H9 (cell line): ENCODE data around the gene LIPC. TPM values are rescaled to one million over a fixed set of nuclear protein-coding genes. Genes with fewer than 3 reads are reported as not detected.

ENCODE experiments used
- DNase-seq: peaks from one replicate; pipeline ENCODE4 v3.0.0-alpha.2; 2017
- H2AFZ ChIP-seq: one replicate; pipeline ENCODE4 v1.6.1; 2013; ENCODE audit warnings: mild to moderate bottlenecking, low read length, control low read depth, moderate library complexity
- H2AK5ac ChIP-seq: 2 replicates; pipeline ENCODE4 v1.6.1; 2013; ENCODE audit warnings: low read length, control low read depth, mixed read lengths; ENCODE audit not compliant: insufficient read length
- H2BK120ac ChIP-seq: one replicate; pipeline ENCODE4 v1.6.1; 2013; ENCODE audit warnings: low read depth, mild to moderate bottlenecking, low read length, control low read depth, inconsistent platforms; ENCODE audit not compliant: poor library complexity, severe bottlenecking
- H2BK12ac ChIP-seq: 2 replicates; pipeline ENCODE4 v1.6.1; 2013; ENCODE audit warnings: low read length, control low read depth, mixed read lengths, low read depth; ENCODE audit not compliant: insufficient read length
- H2BK15ac ChIP-seq: 2 replicates; pipeline ENCODE4 v1.6.1; 2013; ENCODE audit warnings: low read depth, low read length, control low read depth
- H2BK20ac ChIP-seq: one replicate; pipeline ENCODE4 v1.6.1; 2013; ENCODE audit warnings: low read depth, mild to moderate bottlenecking, low read length, control low read depth, inconsistent platforms; ENCODE audit not compliant: poor library complexity, severe bottlenecking
- H2BK5ac ChIP-seq: 2 replicates; pipeline ENCODE4 v1.6.1; 2013; ENCODE audit warnings: low read length, control low read depth, mixed read lengths; ENCODE audit not compliant: insufficient read length
- H3K14ac ChIP-seq: 2 replicates; pipeline ENCODE4 v1.6.1; 2013; ENCODE audit warnings: low read length, control low read depth; ENCODE audit not compliant: insufficient read depth
- H3K18ac ChIP-seq: 2 replicates; pipeline ENCODE4 v1.6.1; 2013; ENCODE audit warnings: low read depth, mild to moderate bottlenecking, mixed read lengths, low read length, control low read depth; ENCODE audit not compliant: insufficient read length
- H3K23ac ChIP-seq: 2 replicates; pipeline ENCODE4 v1.6.1; 2013; ENCODE audit warnings: low read length, control low read depth, mixed read lengths, low read depth; ENCODE audit not compliant: insufficient read length
- H3K23me2 ChIP-seq: 2 replicates; pipeline ENCODE4 v1.6.1; 2013; ENCODE audit warnings: low read depth, mild to moderate bottlenecking, mixed read lengths, low read length, control low read depth; ENCODE audit not compliant: insufficient read length, poor library complexity, severe bottlenecking
- H3K27ac ChIP-seq: 2 replicates; pipeline ENCODE4 v1.5.1; 2013; ENCODE audit warnings: low read length, control low read depth, mixed read lengths, low read depth; ENCODE audit not compliant: insufficient read length
- H3K27me3 ChIP-seq: 2 replicates; pipeline ENCODE4 v1.6.1; 2013; ENCODE audit warnings: low read length, control low read depth, inconsistent platforms; ENCODE audit not compliant: insufficient read depth
- H3K4ac ChIP-seq: 2 replicates; pipeline ENCODE4 v1.6.1; 2013; ENCODE audit warnings: low read depth, mild to moderate bottlenecking, control low read depth, inconsistent platforms, low read length, moderate library complexity
- H3K4me1 ChIP-seq: 2 replicates; pipeline ENCODE4 v1.6.1; 2013; ENCODE audit warnings: low read length, control low read depth, inconsistent platforms; ENCODE audit not compliant: insufficient read depth
- H3K4me2 ChIP-seq: 2 replicates; pipeline ENCODE4 v1.6.1; 2013; ENCODE audit warnings: low read length, control low read depth, mixed read lengths; ENCODE audit not compliant: insufficient read length, insufficient read depth
- H3K56ac ChIP-seq: 2 replicates; pipeline ENCODE4 v1.6.1; 2013; ENCODE audit warnings: low read depth, mild to moderate bottlenecking, mixed read lengths, low read length, control low read depth; ENCODE audit not compliant: insufficient read length
- H3K79me1 ChIP-seq: 2 replicates; pipeline ENCODE4 v1.6.1; 2013; ENCODE audit warnings: low read depth, mild to moderate bottlenecking, moderate library complexity, low read length, control low read depth, inconsistent platforms; ENCODE audit not compliant: insufficient read depth, poor library complexity, severe bottlenecking
- H3K79me2 ChIP-seq: 2 replicates; pipeline ENCODE4 v1.6.1; 2013; ENCODE audit warnings: low read length, control low read depth, inconsistent platforms; ENCODE audit not compliant: insufficient read depth
- H3K9ac ChIP-seq: 2 replicates; pipeline ENCODE4 v1.6.1; 2013; ENCODE audit warnings: low read length, control low read depth, mixed read lengths; ENCODE audit not compliant: insufficient read length; ENCODE audit errors: extremely low read depth
- H3K9me3 ChIP-seq: one replicate; pipeline ENCODE4 v1.6.1; 2013; ENCODE audit warnings: low read depth, low read length, inconsistent platforms; ENCODE audit not compliant: control insufficient read depth
- H3T11ph ChIP-seq: one replicate; pipeline ENCODE4 v1.6.1; 2013; ENCODE audit warnings: mild to moderate bottlenecking, low read length, control low read depth, inconsistent platforms
- H4K20me1 ChIP-seq: one replicate; pipeline ENCODE4 v1.6.1; 2013; ENCODE audit not compliant: control insufficient read depth, insufficient read length, insufficient read depth
- H4K5ac ChIP-seq: 2 replicates; pipeline ENCODE4 v1.6.1; 2013; ENCODE audit warnings: low read depth, mild to moderate bottlenecking, mixed read lengths, low read length, control low read depth; ENCODE audit not compliant: insufficient read length
- H4K8ac ChIP-seq: replicated peaks from 2 replicates; pipeline ENCODE4 v1.6.1; 2013; ENCODE audit warnings: low read length, control low read depth, mixed read lengths, low read depth; ENCODE audit not compliant: insufficient read length
- H4K91ac ChIP-seq: 2 replicates; pipeline ENCODE4 v1.6.1; 2013; ENCODE audit warnings: low read depth, mild to moderate bottlenecking, moderate library complexity, mixed read lengths, low read length, control low read depth; ENCODE audit not compliant: insufficient read length
- H3K27ac Mint-ChIP-seq, 3 experiments: 2 replicates in 2 of 3; 3 replicates in 1 of 3; pipeline ENCODE4 v1.8.0; 2020 to 2021; ENCODE audit warnings: mixed read lengths in 3 of 3, mild to moderate bottlenecking in 1 of 3, moderate library complexity in 1 of 3
- H3K27me3 Mint-ChIP-seq: 2 replicates; pipeline ENCODE4 v1.8.0; 2021; ENCODE audit warnings: low read depth, mild to moderate bottlenecking, moderate library complexity, mixed read lengths
- H3K36me3 Mint-ChIP-seq, 3 experiments: 2 replicates in 2 of 3; 3 replicates in 1 of 3; pipeline ENCODE4 v1.8.0; 2020 to 2021; ENCODE audit warnings: low read depth in 3 of 3, mixed read lengths in 3 of 3; ENCODE audit not compliant: insufficient read depth in 1 of 3
- H3K4me1 Mint-ChIP-seq, 2 experiments: 2 replicates each; pipeline ENCODE4 v1.8.0; 2020; ENCODE audit warnings: mixed read lengths in 2 of 2
- H3K4me3 Mint-ChIP-seq, 2 experiments: 2 replicates in 1 of 2; 3 replicates in 1 of 2; pipeline ENCODE4 v1.8.0; 2020 to 2021; ENCODE audit warnings: mild to moderate bottlenecking in 2 of 2, mixed read lengths in 2 of 2, moderate library complexity in 1 of 2
- H3K9me3 Mint-ChIP-seq, 2 experiments: 2 replicates in 1 of 2; 3 replicates in 1 of 2; pipeline ENCODE4 v1.8.0; 2020; ENCODE audit warnings: mild to moderate bottlenecking in 2 of 2, mixed read lengths in 2 of 2, moderate library complexity in 1 of 2
- WGBS: extraction: QIAGEN DNeasy Blood & Tissue Kit; methylation state at CpG from one replicate; pipeline ENCODE4 v1.1.7; 2013; ENCODE audit warnings: missing lambda C conversion rate, low lambda C conversion rate, mixed read lengths; ENCODE audit not compliant: insufficient read length; ENCODE audit errors: extremely low coverage; 5-methylcytosine and 5-hydroxymethylcytosine counted together
- total RNA-seq: library from RNA; stranded (reverse); gene quantifications from 2 replicates; pipeline ENCODE4 v1.2.1, GENCODE V29; 2021
- TF ChIP-seq, protein P1 (sequence below): fragments of 200-600 bp; sonication (generic); conservative IDR thresholded peaks from 3 replicates; pipeline ENCODE4 v1.8.0; 2021; ENCODE audit warnings: antibody characterized with exemption, mild to moderate bottlenecking

LIPC gene
- total RNA-seq, 1 experiment from 2014 or later = not detected

DNA sequence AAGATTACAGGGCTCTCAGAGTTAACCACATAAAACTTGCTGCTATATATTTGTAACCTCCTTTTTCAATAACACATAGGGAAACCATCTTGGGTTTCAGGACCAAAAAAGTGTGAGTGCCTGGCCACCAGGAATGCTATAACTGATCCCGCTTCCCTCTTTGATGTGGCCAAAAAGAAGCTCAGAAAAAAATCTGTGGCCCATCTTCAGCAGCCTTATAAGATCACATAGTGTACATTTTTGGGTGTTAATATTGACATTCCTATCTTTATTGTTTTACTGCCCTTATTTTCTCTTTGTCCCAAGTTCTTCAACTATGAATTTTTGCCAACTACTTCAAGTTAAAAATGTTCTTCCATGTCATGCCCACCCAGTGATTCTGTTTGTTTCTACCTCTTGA, 102.8 kb downstream of the LIPC start:
- no peak overlapping the region for H2BK120ac ChIP-seq
- H2BK15ac ChIP-seq = no peak overlapping the region
- TF ChIP-seq, protein P1, sequence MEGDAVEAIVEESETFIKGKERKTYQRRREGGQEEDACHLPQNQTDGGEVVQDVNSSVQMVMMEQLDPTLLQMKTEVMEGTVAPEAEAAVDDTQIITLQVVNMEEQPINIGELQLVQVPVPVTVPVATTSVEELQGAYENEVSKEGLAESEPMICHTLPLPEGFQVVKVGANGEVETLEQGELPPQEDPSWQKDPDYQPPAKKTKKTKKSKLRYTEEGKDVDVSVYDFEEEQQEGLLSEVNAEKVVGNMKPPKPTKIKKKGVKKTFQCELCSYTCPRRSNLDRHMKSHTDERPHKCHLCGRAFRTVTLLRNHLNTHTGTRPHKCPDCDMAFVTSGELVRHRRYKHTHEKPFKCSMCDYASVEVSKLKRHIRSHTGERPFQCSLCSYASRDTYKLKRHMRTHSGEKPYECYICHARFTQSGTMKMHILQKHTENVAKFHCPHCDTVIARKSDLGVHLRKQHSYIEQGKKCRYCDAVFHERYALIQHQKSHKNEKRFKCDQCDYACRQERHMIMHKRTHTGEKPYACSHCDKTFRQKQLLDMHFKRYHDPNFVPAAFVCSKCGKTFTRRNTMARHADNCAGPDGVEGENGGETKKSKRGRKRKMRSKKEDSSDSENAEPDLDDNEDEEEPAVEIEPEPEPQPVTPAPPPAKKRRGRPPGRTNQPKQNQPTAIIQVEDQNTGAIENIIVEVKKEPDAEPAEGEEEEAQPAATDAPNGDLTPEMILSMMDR = no peak
- H2AK5ac ChIP-seq = no peak overlapping the region
- H3K4me3 Mint-ChIP-seq = no peak overlapping the region
- no peak overlapping the region for H3K4ac ChIP-seq
- no peaks in the 10 kb centered on the region for H3K9me3 ChIP-seq
- H2BK12ac ChIP-seq = no peak overlapping the region
- no CpG with 5 or more reads among the region's 1 CpG for WGBS
- H4K5ac ChIP-seq = no peak overlapping the region
- H2BK5ac ChIP-seq = no peak overlapping the region
- no peak overlapping the region for H3K56ac ChIP-seq
- no peak overlapping the region for H3K27ac Mint-ChIP-seq
- H2AFZ ChIP-seq = no peak overlapping the region
- H3T11ph ChIP-seq = no peak overlapping the region
- no peaks in the 10 kb centered on the region for H3K4me1 ChIP-seq
- no peaks in the 10 kb centered on the region for H3K9me3 Mint-ChIP-seq
- no peak for DNase-seq
- no peak overlapping the region for H3K23ac ChIP-seq
- H4K91ac ChIP-seq = no peak overlapping the region
- H3K18ac ChIP-seq = no peak overlapping the region
- H3K27me3 ChIP-seq = no peaks in the 10 kb centered on the region
- no peaks in the 10 kb centered on the region for H3K23me2 ChIP-seq
- H3K36me3 Mint-ChIP-seq = no peaks in the 10 kb centered on the region
- H3K27ac ChIP-seq = no peak overlapping the region
- no peaks in the 10 kb centered on the region for H3K79me1 ChIP-seq
- H2BK20ac ChIP-seq = no peak overlapping the region
- H3K27me3 Mint-ChIP-seq = no peaks in the 10 kb centered on the region
- H3K79me2 ChIP-seq = no peaks in the 10 kb centered on the region
- H3K4me1 Mint-ChIP-seq = peaks cover 0 to 16% of the 10 kb centered on the region in 2 experiments; a peak in 3 of 4 replicates
- no peak overlapping the region for H4K8ac ChIP-seq
- no peaks in the 10 kb centered on the region for H4K20me1 ChIP-seq
- no peak overlapping the region for H3K14ac ChIP-seq
- no peak overlapping the region for H3K9ac ChIP-seq
- H3K4me2 ChIP-seq = no peak overlapping the region
